COLO668 (cell line): ENCODE results near the gene CTTNBP2.
"Not testable (repeated sequence)": the region's sequence is repeated elsewhere in the genome, so short reads cannot be mapped to it uniquely, and the experiment has no call there.

Experiments
- DNase-seq: peaks from one replicate; lab custom pipeline; 2025; ENCODE audit not compliant: unreplicated experiment; lab: John Stamatoyannopoulos, UW

CTTNBP2 gene

DNA sequence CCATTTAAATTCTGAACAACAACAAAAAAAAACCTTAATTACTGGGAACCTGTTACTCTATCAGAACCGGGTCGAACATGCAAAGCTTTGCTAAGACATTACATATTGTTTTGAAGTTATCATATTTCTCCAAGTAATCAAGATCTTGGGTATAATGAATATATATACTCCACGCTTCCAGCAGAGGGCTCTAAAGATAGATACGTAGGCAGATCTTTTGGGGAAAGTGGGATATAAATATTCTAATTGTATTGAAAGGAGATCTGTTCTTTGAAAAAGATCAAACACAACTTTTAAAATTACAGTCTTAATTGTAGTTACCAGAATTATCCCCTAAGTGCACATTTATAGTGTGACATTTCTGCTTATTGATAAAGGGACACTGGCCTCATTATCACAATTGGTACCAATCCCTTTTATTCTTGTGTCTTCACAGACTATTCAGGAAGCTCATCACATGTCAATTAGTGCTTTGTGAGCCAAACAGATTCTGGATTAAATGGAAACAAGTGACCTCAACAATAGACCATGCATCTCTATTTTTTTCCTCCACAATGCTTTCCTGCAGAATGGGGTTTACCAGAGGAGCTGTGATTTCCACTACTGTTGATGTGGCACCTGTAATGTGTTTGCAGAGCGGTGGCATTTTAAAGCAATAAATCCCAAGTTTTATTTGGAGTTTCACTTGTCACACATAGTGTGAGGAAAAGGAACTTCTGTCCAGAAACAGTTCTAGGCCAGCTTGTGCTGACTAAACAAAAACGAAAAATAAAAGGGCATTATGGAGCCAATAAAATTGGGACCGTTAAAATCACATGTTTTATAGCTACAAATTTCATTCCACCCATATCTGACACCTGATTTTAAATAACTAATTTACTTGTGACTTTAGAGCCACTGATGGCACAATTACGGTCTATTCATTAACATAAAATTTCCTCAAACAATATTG is 122.4 kb downstream of the CTTNBP2 start:
- DNase-seq, result no peak

- no peak for DNase-seq
Observed at GRCh38 chr7:117741962-117742361, 131.3 kb downstream of the CTTNBP2 start.

DNA sequence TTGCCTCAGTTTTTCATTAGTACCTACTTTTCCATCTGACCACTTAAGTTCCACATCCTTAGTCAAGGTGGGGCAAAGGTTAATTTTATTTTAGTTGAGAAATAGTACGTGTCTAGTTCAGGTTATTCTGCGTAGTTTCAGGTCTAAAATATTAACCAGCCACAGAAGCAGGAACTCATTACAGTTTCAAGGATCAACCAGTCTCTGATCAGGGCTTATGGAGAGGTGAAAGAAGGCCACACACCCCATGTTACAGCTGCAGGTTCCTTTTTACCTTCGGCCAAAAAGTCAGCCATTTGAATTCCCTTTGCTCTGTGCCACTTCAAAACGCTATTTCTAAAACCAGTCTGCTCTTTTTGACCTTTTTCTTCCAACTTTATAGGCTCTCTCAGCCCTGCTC is 134.2 kb downstream of the CTTNBP2 start:
- no peak for DNase-seq

GRCh38 chr7:117737926-117738325 is 135.3 kb downstream of the CTTNBP2 start:
- no peak for DNase-seq

DNA sequence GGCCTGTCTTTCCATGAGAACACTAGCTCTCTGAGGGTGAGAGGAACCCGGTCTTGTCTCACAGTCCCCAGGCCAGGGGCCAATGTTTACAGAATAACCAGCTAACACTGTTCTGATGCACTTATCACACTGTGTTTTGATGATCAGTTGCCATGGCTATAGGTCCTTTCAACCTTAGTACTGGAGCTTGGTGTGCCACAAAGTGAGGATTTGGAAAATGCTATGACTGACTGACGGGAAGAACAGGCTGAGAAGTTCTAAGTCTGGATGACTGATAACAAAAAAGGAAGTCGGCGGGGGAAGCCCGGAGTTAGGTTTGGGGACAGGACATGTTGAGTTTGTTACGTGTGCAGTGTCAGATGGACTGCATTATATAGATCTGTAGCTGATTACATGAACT is 141.8 kb downstream of the CTTNBP2 start:
- DNase-seq, result no peak

- DNase-seq, result no peak
Observed at GRCh38 chr7:117730390-117730789, 142.9 kb downstream of the CTTNBP2 start.

DNA sequence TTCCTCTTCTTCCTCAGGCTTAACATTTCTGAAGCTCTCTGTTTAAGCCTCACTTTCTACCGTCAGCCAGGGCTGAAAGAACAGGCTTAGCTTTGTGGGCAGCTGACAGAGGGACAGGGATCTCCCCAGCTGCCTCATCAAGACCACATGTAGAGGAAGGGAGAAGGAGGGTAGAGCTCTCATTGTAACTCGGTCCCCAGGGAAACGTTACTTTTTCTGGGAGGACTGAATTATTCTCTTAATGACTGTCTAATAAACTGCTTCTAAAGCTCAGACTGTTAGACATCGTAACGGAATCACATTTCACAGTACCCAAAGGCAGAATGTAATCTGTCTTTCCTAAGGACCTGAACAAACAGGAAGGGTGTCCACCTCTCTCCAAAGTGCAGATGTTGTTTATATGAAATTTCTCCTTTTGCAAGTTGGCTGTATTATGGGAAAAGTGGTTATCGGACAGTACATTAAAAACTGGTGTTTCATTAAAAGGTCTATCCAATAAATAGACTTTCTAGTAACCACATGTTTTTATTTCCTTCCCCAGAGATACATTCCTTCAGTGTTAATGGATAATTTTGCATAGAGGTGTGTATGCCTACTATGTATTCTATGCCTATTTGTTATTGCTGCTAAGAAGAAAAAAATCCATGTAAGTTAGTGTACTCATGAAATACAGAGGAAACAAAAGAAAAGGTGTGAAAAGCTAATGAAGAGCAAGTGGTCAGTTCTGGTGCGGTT is 144.2 kb downstream of the CTTNBP2 start:
- DNase-seq, result no peak

- no peak for DNase-seq
Observed at GRCh38 chr7:117724898-117725297, 148.3 kb downstream of the CTTNBP2 start.

DNA sequence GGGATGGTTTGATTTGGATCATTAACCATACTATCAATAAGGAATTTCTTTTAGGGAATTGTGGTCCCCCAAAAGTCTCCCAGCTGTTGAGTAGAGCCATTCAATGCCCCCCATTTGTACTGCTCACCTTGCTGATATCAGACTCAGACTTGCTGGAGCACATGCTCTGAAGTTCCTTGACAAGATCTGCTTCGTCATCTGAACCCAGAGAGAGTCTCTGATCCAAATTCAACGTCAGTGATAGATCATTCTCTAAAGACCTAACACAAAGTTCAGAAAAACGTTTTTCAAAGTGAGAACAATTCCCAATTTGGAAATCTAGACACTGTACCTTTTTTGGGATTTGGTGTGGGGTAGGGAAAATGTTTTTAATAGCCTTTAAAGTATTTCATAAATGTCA is 153.9 kb downstream of the CTTNBP2 start:
- no peak for DNase-seq

DNA sequence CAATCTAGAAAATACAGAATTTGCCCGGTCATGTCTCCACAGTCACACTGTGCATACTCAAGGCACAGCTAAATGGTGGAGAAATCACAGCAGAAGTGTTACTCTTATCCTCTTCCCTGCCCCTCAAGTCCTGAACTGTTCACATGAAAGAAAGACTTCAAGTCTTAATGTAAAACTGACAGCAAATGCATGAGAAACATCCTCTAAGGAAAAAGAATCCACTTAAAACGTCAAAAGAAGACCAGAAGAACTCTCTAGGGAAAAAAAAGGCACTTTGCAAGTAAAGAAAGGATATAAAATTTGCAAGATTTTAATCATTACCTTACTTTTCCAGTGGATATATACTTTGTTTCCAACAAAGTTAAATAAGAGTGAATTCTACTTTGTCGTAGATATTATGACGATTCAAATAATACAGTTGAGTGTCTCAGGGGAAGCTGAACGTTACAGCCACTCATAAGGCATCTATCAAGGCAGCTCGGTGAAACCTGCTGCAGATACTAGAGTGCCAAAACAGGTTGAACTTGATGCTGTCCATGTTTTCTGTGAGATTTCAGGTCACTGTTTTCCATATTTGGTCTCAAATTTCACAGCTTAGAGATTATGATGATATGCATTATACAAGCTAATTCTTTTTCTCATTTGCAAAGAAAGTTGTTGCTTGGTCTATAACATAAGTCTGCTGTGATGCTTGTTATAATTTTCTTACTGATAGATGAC is 155.0 kb downstream of the CTTNBP2 start:
- DNase-seq, result no peak

DNA sequence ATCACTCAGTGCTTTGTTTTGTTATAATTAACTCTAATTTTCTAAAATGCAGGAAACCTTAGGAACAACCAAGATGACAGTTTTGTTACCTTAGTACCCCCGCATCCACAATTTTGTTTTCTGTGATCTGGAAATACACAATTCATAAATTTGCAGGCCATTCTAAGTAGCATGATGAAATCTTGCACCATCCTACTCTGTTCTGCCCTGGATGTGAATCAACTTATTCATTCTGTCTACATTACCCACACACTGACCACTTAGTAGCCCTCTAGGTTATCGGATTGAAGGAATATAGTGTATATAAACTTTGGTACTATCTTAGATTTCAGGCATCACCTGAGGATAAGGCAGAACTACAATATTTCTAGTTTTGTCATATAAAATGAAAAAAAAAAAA is 155.9 kb downstream of the CTTNBP2 start:
- no peak for DNase-seq

- no peak for DNase-seq
Observed at GRCh38 chr7:117716707-117717299, 156.4 kb downstream of the CTTNBP2 start.

DNA sequence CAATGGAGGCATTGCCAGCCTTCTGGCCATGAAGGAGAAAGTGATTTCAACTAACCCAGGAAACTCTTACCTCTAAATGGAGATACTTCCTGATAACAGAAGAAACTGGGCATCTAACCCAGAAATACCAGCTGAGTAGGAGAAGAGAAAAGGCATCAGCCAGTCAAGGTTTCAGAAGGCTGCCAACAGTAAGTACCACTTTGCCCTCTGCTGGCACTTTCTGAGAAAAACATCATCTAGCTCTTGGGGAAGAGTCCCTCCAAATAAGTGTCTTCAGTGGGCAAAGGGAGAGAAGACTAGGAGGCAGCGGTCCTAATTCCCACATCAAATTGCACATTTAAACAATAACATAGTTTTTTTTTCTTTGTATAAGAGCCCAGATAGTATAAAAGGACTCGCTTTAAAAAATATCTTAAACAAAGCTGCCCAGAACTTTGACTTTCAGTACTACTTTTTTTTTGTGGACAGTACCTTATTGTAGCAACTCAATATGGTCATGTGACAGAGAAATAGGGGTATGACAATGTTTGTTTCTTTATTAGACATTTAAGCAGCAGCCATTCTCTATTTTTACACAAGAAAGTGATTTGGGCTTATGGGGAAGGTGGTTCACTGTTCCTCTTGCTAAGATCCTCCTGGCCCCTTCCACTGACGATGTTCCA is 157.3 kb downstream of the CTTNBP2 start:
- DNase-seq, result peak; percentile 37

DNA sequence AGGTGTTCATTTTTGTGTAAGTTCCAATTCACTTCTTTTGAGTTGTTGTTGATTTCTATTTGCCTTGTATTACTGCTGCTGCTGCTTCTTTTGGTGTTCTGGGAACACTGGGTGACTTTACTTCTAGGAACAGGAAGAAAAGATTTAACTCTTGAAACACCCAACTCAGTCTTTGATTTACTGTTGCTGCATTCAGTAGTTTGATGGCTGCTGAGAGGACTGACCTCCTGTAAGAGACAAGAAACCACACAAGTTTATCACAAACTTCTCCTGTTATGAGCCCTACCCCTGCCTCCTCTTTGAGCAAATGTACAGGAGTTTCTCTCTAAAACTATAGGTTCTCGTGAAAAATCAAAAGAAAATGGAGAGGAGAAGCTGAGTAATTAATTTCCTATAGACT is 161.7 kb downstream of the CTTNBP2 start:
- DNase-seq, result no peak

DNA sequence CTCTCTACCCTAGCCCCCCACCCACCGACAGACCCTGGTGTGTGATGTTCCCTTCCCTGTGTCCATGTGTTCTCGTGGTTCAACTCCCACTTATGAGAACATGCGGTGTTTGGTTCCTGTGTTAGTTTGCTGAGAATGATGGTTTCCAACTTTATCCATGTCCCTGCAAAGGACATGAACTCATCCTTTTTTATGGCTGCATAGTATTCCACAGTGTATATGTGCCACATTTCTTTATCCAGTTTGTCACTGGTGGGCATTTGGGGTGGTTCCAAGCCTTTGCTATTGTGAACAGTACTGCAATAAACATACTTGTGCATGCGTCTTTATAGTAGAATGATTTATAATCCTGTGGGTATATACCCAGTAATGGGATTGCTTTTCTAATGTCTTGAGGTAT is 165.1 kb downstream of the CTTNBP2 start:
- not testable (repeated sequence) for DNase-seq

GRCh38 chr7:117707080-117707479 is 166.2 kb downstream of the CTTNBP2 start:
- no peak for DNase-seq

- DNase-seq, result no peak
Observed at GRCh38 chr7:117706210-117706609, 167.0 kb downstream of the CTTNBP2 start.

DNA sequence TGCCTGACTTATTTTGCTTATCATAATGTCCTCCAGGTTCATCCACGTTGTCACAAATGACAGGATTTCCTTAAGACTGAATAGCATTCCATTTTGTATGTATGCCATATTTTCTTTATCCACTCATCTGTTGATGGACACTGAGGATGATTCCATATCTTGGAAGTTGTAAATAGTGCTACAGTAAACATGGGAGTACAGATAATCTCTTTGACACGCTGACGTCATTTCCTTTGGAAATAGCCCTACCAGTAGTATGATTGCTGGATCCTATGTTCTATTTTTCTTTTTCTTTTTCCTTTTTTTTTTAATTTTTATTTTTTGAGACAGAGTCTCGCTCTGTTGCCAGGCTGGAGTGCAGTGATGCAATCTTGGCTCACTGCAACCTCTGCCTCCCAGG is 167.6 kb downstream of the CTTNBP2 start:
- DNase-seq, result no peak

DNA sequence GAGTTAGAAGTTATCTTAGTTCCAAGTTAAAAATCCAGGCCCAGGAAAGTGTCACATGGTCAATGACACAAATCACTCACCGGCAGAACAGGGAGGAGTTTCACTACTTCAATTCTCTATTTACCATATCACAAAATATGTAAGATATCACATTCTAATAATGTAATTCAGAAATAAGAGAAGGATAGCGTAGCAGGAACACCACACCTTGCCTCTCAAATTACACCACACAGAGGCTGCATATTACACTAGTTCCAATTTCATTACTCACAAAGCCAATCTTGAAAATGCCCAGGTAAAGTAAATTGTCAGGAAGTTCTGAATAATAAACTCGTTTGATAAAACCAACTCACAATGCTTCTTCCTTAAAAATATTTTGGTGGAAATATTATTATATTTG is 169.2 kb downstream of the CTTNBP2 start:
- DNase-seq, result no peak

DNA sequence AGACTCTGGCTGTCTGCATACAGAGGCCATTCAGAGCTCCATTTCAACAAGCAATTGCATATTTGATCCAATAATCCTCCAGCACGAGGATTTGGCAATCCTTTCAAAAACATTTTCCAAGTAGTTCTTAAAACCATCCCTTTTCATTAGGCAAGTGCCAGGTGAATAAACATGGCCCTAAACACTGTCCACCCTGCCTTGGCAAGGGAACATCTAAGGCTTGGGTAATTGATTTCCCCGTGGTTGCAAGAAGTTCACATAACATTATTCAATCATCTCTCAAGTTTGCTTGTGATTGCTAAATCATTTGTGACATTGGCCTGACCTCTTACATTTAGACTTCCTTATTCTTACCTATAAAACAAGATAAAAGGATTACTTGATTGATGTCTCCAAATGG is 175.2 kb downstream of the CTTNBP2 start:
- DNase-seq, result no peak

DNA sequence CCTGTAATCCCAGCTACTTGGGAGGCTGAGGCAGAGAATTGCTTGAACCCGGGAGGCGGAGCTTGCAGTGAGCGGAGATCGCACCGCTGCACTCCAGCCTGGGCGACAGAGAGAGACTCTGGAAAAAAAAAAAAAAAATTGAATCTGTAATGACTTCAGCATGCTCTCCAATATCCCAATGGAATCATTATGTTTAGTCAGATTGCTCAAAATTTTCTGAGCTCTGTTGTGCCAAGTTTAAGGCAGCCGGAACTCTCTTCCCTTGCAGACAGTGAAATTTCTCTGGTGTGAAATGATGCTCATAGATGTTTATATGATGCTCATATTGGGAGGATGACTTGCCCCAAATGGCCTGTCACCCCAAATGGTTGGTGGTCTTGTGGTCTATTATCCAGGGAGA is 180.9 kb downstream of the CTTNBP2 start:
- no peak for DNase-seq
